Ovary (tissue), 3 donors: ENCODE measurements around the gene CDC25A.

Experiments used
- CTCF ChIP-seq, 3 donors: fragments of 450-650 bp in 2 of 3; fragments of 200-600 bp in 1 of 3; IDR thresholded peaks; one replicate each; pipeline versions ENCODE4 v1.5.1 to v1.8.0; 2016 to 2022; ENCODE audit warnings: antibody characterized with exemption in 3 of 3, mild to moderate bottlenecking in 1 of 3
- EP300 ChIP-seq: sonication (generic); formaldehyde crosslinking; IDR thresholded peaks from one replicate; pipeline ENCODE4 v1.6.1; 2017; ENCODE audit warnings: antibody characterized with exemption
- POLR2A ChIP-seq: fragments of 450-650 bp; IDR thresholded peaks from one replicate; pipeline ENCODE4 v1.6.1; 2017; ENCODE audit warnings: antibody characterized with exemption, mild to moderate bottlenecking, moderate library complexity
- donor health status: DM: no; HTN: no; CAD: no.

GRCh38 chr3:48232232-48232631, 44.0 kb upstream of the CDC25A start:
- TF ChIP-seq CTCF (IDR thresholded peaks at IDR 0.05) = no peak
- no peak for TF ChIP-seq POLR2A
- TF ChIP-seq EP300 = no peak
